ENCODE results near the gene RGS13.

The RGS13 gene

GRCh38 chr1:192635041-192635440 lies 906 bp upstream of the RGS13 start:
- H3K36me3 ChIP-seq (ENCODE audit: insufficient read depth, low read length), result no peaks in the 10 kb centered on the region
- no peaks in the 10 kb centered on the region for H3K79me2 ChIP-seq (ENCODE audit: control insufficient read depth, insufficient read depth, low read length, unreplicated experiment)
- no peak overlapping the region for H2AFZ ChIP-seq (ENCODE audit: low read length, unreplicated experiment)
- no peaks in the 10 kb centered on the region for H3K27me3 ChIP-seq (ENCODE audit: insufficient read depth, low read length)
- no peak overlapping the region for H3K4me3 ChIP-seq (ENCODE audit: low read depth, low read length)
- H3K27ac ChIP-seq (ENCODE audit: low read depth, low read length), result no peak overlapping the region
- peaks cover 10% of the 10 kb centered on the region for H3K4me1 ChIP-seq (ENCODE audit: control insufficient read depth, insufficient read depth, low read length, unreplicated experiment)

- Histone ChIP-seq H3K79me2 (ENCODE audit: control insufficient read depth, insufficient read depth, low read length, unreplicated experiment) (no peaks in the 10 kb centered on the region), H3K36me3 (ENCODE audit: insufficient read depth, low read length) (no peaks in the 10 kb centered on the region), H3K27ac (ENCODE audit: low read depth, low read length) (peak overlapping the region; percentile 16), H2AFZ (ENCODE audit: low read length, unreplicated experiment) (peak overlapping the region; percentile 76), H3K27me3 (ENCODE audit: insufficient read depth, low read length) (no peaks in the 10 kb centered on the region), H3K4me1 (ENCODE audit: control insufficient read depth, insufficient read depth, low read length, unreplicated experiment) (peaks cover 19% of the 10 kb centered on the region), H3K4me3 (ENCODE audit: low read depth, low read length) (no peak overlapping the region)
Measured at GRCh38 chr1:192639607-192640368, 3.8 kb downstream of the RGS13 start.

GRCh38 chr1:192652159-192652558 lies 16.2 kb downstream of the RGS13 start:
- H3K36me3 ChIP-seq (ENCODE audit: insufficient read depth, low read length), result no peaks in the 10 kb centered on the region
- H3K27ac ChIP-seq (ENCODE audit: low read depth, low read length), result no peak overlapping the region
- H3K27me3 ChIP-seq (ENCODE audit: insufficient read depth, low read length), result no peaks in the 10 kb centered on the region
- peaks cover 12% of the 10 kb centered on the region for H3K4me1 ChIP-seq (ENCODE audit: control insufficient read depth, insufficient read depth, low read length, unreplicated experiment)
- no peaks in the 10 kb centered on the region for H3K79me2 ChIP-seq (ENCODE audit: control insufficient read depth, insufficient read depth, low read length, unreplicated experiment)
- H2AFZ ChIP-seq (ENCODE audit: low read length, unreplicated experiment), result no peak overlapping the region
- no peak overlapping the region for H3K4me3 ChIP-seq (ENCODE audit: low read depth, low read length)

- Histone ChIP-seq H3K27me3 (ENCODE audit: insufficient read depth, low read length) (no peaks in the 10 kb centered on the region), H3K4me3 (ENCODE audit: low read depth, low read length) (no peak overlapping the region), H2AFZ (ENCODE audit: low read length, unreplicated experiment) (no peak overlapping the region), H3K79me2 (ENCODE audit: control insufficient read depth, insufficient read depth, low read length, unreplicated experiment) (no peaks in the 10 kb centered on the region), H3K4me1 (ENCODE audit: control insufficient read depth, insufficient read depth, low read length, unreplicated experiment) (peaks cover 12% of the 10 kb centered on the region), H3K27ac (ENCODE audit: low read depth, low read length) (0 out of 2 replicates have a peak overlapping the region, but pooled peaks have one; percentile 30), H3K36me3 (ENCODE audit: insufficient read depth, low read length) (no peaks in the 10 kb centered on the region)
Measured at GRCh38 chr1:192654120-192654519, 18.2 kb downstream of the RGS13 start.

GRCh38 chr1:192654591-192655251 lies 18.8 kb downstream of the RGS13 start:
- no peaks in the 10 kb centered on the region for H3K36me3 ChIP-seq (ENCODE audit: insufficient read depth, low read length)
- H2AFZ ChIP-seq (ENCODE audit: low read length, unreplicated experiment), result no peak overlapping the region
- H3K4me1 ChIP-seq (ENCODE audit: control insufficient read depth, insufficient read depth, low read length, unreplicated experiment), result peaks cover 12% of the 10 kb centered on the region
- H3K27ac ChIP-seq (ENCODE audit: low read depth, low read length), result peak overlapping the region; percentile 53
- H3K27me3 ChIP-seq (ENCODE audit: insufficient read depth, low read length), result no peaks in the 10 kb centered on the region
- H3K4me3 ChIP-seq (ENCODE audit: low read depth, low read length), result no peak overlapping the region
- no peaks in the 10 kb centered on the region for H3K79me2 ChIP-seq (ENCODE audit: control insufficient read depth, insufficient read depth, low read length, unreplicated experiment)

- no peak overlapping the region for H2AFZ ChIP-seq (ENCODE audit: low read length, unreplicated experiment)
- H3K79me2 ChIP-seq (ENCODE audit: control insufficient read depth, insufficient read depth, low read length, unreplicated experiment), result no peaks in the 10 kb centered on the region
- H3K4me1 ChIP-seq (ENCODE audit: control insufficient read depth, insufficient read depth, low read length, unreplicated experiment), result peaks cover 12% of the 10 kb centered on the region
- no peaks in the 10 kb centered on the region for H3K27me3 ChIP-seq (ENCODE audit: insufficient read depth, low read length)
- H3K27ac ChIP-seq (ENCODE audit: low read depth, low read length), result no peak overlapping the region
- H3K4me3 ChIP-seq (ENCODE audit: low read depth, low read length), result no peak overlapping the region
- H3K36me3 ChIP-seq (ENCODE audit: insufficient read depth, low read length), result no peaks in the 10 kb centered on the region
Measured at GRCh38 chr1:192657760-192658159, 21.8 kb downstream of the RGS13 start.

- H3K27ac ChIP-seq (ENCODE audit: low read depth, low read length), result no peak overlapping the region
- H3K27me3 ChIP-seq (ENCODE audit: insufficient read depth, low read length), result no peaks in the 10 kb centered on the region
- no peaks in the 10 kb centered on the region for H3K79me2 ChIP-seq (ENCODE audit: control insufficient read depth, insufficient read depth, low read length, unreplicated experiment)
- no peak overlapping the region for H3K4me3 ChIP-seq (ENCODE audit: low read depth, low read length)
- H3K36me3 ChIP-seq (ENCODE audit: insufficient read depth, low read length), result no peaks in the 10 kb centered on the region
- no peak overlapping the region for H2AFZ ChIP-seq (ENCODE audit: low read length, unreplicated experiment)
- H3K4me1 ChIP-seq (ENCODE audit: control insufficient read depth, insufficient read depth, low read length, unreplicated experiment), result peaks cover 12% of the 10 kb centered on the region
Measured at GRCh38 chr1:192658255-192658654, 22.3 kb downstream of the RGS13 start.

- Histone ChIP-seq H3K27me3 (ENCODE audit: insufficient read depth, low read length) (no peaks in the 10 kb centered on the region), H3K4me3 (ENCODE audit: low read depth, low read length) (no peak overlapping the region), H2AFZ (ENCODE audit: low read length, unreplicated experiment) (no peak overlapping the region), H3K79me2 (ENCODE audit: control insufficient read depth, insufficient read depth, low read length, unreplicated experiment) (no peaks in the 10 kb centered on the region), H3K4me1 (ENCODE audit: control insufficient read depth, insufficient read depth, low read length, unreplicated experiment) (no peaks in the 10 kb centered on the region), H3K36me3 (ENCODE audit: insufficient read depth, low read length) (no peaks in the 10 kb centered on the region), H3K27ac (ENCODE audit: low read depth, low read length) (no peak overlapping the region)
Measured at GRCh38 chr1:192660613-192661012, 24.7 kb downstream of the RGS13 start.

- H3K4me1 ChIP-seq (ENCODE audit: control insufficient read depth, insufficient read depth, low read length, unreplicated experiment), result no peaks in the 10 kb centered on the region
- H3K27me3 ChIP-seq (ENCODE audit: insufficient read depth, low read length), result no peaks in the 10 kb centered on the region
- H3K36me3 ChIP-seq (ENCODE audit: insufficient read depth, low read length), result no peaks in the 10 kb centered on the region
- H2AFZ ChIP-seq (ENCODE audit: low read length, unreplicated experiment), result no peak overlapping the region
- no peak overlapping the region for H3K27ac ChIP-seq (ENCODE audit: low read depth, low read length)
- no peak overlapping the region for H3K4me3 ChIP-seq (ENCODE audit: low read depth, low read length)
- no peaks in the 10 kb centered on the region for H3K79me2 ChIP-seq (ENCODE audit: control insufficient read depth, insufficient read depth, low read length, unreplicated experiment)
Measured at GRCh38 chr1:192668409-192668983, 32.5 kb downstream of the RGS13 start.

GRCh38 chr1:192669174-192669573 lies 33.2 kb downstream of the RGS13 start:
- Histone ChIP-seq H3K79me2 (ENCODE audit: control insufficient read depth, insufficient read depth, low read length, unreplicated experiment) (no peaks in the 10 kb centered on the region), H3K36me3 (ENCODE audit: insufficient read depth, low read length) (no peaks in the 10 kb centered on the region), H3K27me3 (ENCODE audit: insufficient read depth, low read length) (no peaks in the 10 kb centered on the region), H3K4me1 (ENCODE audit: control insufficient read depth, insufficient read depth, low read length, unreplicated experiment) (no peaks in the 10 kb centered on the region), H2AFZ (ENCODE audit: low read length, unreplicated experiment) (no peak overlapping the region), H3K4me3 (ENCODE audit: low read depth, low read length) (no peak overlapping the region), H3K27ac (ENCODE audit: low read depth, low read length) (no peak overlapping the region)

- Histone ChIP-seq H2AFZ (ENCODE audit: low read length, unreplicated experiment) (no peak overlapping the region), H3K79me2 (ENCODE audit: control insufficient read depth, insufficient read depth, low read length, unreplicated experiment) (no peaks in the 10 kb centered on the region), H3K27ac (ENCODE audit: low read depth, low read length) (no peak overlapping the region), H3K27me3 (ENCODE audit: insufficient read depth, low read length) (no peaks in the 10 kb centered on the region), H3K4me1 (ENCODE audit: control insufficient read depth, insufficient read depth, low read length, unreplicated experiment) (no peaks in the 10 kb centered on the region), H3K36me3 (ENCODE audit: insufficient read depth, low read length) (no peaks in the 10 kb centered on the region), H3K4me3 (ENCODE audit: low read depth, low read length) (no peak overlapping the region)
Measured at GRCh38 chr1:192675716-192676115, 39.8 kb downstream of the RGS13 start.
